GM19395 (cell line): Measurements from ENCODE around the gene RUNDC1.

ENCODE experiments used
- ATAC-seq: cut with Tn5 transposase; IDR thresholded peaks from one replicate; pipeline ENCODE4 v1.9.1; 2021; ENCODE audit warnings: mild to moderate bottlenecking, moderate library complexity; ENCODE audit not compliant: unreplicated experiment

Gene RUNDC1

GRCh38 chr17:43033948-43034881 lies 53.9 kb downstream of the RUNDC1 start:
- ATAC-seq: no peak

DNA sequence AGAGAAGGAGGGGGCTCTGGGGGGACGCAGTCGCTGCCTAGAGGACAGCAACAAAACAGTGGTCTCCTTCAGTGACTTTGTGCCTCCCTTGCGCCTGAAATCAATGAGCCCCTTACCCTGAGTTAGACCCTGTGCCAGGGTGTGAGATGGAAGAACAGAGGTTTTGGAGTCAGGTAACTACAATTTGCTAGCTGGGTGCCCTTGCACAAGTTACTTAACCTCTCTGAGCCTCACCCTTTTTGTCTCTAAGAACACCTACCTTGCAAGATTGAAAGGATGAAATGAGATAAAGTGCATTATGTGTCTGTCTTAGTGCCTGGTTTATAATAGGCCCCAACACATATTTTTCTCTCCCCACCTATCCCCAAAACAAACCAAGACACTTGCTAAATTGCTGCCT lies 54.5 kb downstream of the RUNDC1 start:
- no peak for ATAC-seq

DNA sequence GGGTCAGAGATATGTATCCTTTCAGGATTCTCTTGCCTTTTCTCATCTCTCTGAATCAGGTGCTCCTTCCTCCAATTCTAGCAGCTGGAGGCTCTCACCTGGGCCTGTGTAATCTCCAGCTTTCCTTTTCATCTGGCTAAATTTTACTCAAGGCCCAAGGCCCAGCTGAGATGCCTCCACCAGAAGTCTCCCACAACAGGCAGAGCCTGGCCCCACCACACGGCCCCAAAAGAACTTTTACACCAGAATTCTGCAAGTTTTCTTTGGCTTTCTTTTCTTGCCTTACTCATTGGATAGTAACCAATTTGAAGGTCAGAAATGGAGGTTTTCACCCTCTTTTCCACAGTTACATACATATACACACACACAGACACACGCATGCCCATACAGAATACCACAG lies 59.3 kb downstream of the RUNDC1 start:
- no peak for ATAC-seq

- ATAC-seq: no peak
These were observed 60.3 kb downstream of the RUNDC1 start for GRCh38 chr17:43040655-43041054.

DNA sequence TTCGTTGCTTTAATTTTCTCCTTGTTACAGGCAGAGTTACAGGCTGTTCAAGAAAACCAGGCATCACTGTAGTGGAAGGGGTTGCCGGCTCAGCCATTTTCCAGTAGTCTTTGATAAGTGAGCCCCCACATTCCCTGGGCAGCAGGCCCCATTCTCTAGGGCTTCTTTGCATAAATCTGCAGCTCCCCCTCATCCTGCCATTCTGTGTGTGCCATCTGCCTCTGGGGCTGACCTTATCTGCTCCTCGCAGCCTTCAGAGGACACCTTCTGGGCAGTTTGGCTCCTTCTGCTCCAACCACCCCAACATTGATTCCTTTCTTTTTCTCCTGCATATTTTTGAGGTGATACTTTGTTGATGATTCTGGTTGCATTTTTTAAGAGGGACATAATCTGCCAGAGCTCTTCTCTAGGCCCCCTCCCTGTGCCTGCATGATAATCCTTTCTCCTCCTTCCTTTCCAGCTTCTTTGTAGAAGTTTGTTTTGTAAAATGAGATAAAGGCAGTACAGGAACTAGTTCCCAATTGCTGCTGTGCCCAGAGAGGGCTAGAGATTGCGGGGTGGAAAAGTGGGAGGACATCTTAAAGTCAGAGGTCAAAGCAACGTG lies 61.8 kb downstream of the RUNDC1 start:
- no peak for ATAC-seq
